Measurements from ENCODE around the gene CSNK1A1L.

The CSNK1A1L gene

DNA sequence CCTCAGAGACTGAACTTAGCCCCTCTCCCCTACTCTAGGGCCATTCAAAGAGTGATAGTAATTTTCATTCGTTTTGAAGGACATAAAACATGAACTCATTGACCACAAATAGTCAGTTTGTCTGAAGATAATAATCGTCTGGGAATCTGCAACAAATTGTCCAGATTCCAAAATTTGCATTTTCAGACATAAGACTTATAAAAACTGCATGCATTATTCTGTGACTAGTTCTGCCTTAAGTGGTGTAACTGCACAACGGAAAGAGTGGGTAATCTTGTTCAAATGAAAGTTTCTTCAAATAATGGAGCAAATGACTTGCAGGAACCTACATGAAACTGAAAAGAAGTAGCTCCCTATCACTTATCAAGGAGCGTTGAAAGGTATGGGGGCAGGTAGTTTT is 8.4 kb downstream of the CSNK1A1L start:
- TF ChIP-seq, protein P1, sequence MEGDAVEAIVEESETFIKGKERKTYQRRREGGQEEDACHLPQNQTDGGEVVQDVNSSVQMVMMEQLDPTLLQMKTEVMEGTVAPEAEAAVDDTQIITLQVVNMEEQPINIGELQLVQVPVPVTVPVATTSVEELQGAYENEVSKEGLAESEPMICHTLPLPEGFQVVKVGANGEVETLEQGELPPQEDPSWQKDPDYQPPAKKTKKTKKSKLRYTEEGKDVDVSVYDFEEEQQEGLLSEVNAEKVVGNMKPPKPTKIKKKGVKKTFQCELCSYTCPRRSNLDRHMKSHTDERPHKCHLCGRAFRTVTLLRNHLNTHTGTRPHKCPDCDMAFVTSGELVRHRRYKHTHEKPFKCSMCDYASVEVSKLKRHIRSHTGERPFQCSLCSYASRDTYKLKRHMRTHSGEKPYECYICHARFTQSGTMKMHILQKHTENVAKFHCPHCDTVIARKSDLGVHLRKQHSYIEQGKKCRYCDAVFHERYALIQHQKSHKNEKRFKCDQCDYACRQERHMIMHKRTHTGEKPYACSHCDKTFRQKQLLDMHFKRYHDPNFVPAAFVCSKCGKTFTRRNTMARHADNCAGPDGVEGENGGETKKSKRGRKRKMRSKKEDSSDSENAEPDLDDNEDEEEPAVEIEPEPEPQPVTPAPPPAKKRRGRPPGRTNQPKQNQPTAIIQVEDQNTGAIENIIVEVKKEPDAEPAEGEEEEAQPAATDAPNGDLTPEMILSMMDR (IDR thresholded peaks at IDR 0.05; ENCODE audit: low read depth, low read length): no peak
- no peak overlapping the region for H3K4me3 ChIP-seq (ENCODE audit: low read depth, low read length)

DNA sequence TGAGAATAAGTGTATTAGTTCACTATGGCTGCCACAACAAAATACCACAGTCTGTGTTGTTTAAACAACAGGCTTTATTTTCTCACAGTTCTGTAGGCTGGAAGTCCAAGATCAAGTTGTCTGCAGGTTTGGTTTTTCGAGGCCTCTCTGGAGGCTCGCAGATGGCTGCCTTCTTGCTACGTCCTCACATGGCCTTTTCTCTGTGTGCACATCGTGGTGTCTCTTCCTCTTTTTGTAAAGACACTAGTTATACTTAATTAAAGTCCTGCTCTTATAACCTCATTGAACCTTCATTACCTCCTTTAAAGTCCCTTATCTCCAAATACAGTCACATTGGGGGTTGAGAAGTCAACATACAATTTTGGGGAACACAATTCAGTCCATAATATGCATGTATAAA is 10.6 kb downstream of the CSNK1A1L start:
- TF ChIP-seq, protein P1 (IDR thresholded peaks at IDR 0.05; ENCODE audit: low read depth, low read length): no peak
- no peak overlapping the region for H3K4me3 ChIP-seq (ENCODE audit: low read depth, low read length)

DNA sequence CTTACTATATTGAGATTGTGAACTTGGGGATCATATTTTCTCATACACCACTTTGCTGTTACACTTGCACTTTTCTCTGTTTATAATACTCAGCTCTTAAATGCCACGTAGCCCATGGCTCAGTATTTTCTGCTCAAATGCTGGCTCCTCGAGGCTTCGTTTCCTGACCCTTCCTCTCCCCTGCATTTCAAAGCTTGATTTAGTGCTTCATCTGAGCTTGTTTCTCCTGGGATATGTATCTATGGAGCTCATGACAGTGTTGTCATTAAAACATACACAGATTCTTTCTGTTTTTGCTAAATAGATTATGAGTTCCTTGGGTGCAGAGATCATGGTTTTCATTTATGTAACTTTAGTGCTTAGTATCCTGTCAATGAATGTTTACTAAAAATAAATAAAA is 11.4 kb downstream of the CSNK1A1L start:
- TF ChIP-seq, protein P1 (IDR thresholded peaks at IDR 0.05; ENCODE audit: low read depth, low read length): no peak
- no peak overlapping the region for H3K4me3 ChIP-seq (ENCODE audit: low read depth, low read length)

DNA sequence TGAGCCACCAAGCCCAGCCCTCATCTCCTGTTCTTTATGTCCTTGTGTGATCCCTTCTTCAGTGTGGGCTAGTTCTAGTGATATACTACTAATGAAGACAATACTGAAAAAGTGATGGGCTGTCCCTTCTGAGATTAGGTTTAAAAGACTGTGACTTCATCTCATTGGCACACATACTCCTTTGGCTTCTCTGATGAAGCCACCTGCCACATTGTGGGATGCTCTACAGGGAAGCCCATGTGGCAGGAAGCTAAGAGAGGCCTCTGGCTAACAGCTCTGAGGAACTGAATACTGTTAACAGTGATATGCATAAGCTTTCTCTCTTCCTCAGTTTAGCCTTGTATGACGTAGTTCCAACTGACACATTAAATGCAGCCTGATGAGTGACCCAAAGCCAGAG is 13.6 kb downstream of the CSNK1A1L start:
- H3K4me3 ChIP-seq (ENCODE audit: low read depth, low read length): no peak overlapping the region
- TF ChIP-seq, protein P1 (IDR thresholded peaks at IDR 0.05; ENCODE audit: low read depth, low read length): no peak

DNA sequence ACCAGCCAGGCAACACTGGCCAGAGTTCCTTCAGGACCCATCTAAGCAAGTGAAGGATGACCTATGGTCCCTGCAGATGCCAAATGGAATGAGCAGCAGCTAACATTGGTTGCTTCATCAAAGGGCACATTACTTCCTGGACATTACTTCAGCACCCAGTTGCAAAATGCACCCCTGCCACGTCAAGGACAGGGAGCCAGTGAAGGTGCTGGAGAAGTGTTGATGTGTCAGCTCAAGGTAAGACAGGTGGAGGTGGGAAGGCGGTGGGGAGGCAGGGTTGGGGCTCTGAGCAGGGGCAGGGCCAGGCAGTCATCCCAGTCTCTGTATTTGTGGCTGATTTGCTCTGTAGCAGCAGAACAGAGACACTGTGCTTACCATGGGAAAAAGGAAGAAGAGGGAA is 14.6 kb downstream of the CSNK1A1L start:
- TF ChIP-seq, protein P1 (IDR thresholded peaks at IDR 0.05; ENCODE audit: low read depth, low read length): no peak
- no peak overlapping the region for H3K4me3 ChIP-seq (ENCODE audit: low read depth, low read length)

DNA sequence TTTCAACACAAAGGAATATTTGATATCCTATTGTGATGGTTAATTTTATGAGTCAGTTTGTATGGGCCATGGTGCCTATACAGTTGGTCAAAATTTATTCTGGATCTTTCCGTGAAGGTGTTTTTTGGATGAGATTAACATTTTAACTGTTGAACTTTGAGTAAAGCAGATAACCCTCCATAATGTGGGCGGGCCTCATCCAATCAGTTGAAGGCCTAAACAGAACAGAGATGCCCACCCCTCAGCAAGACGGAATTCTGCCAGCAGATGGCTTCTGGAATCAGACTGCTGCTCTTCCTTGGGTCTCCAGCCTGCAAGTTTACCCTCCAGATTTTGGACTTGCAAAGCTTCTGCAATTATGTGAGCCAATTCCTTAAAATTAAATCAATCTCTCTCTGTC is 16.0 kb downstream of the CSNK1A1L start:
- TF ChIP-seq, protein P1 (IDR thresholded peaks at IDR 0.05; ENCODE audit: low read depth, low read length): no peak
- no peak overlapping the region for H3K4me3 ChIP-seq (ENCODE audit: low read depth, low read length)

DNA sequence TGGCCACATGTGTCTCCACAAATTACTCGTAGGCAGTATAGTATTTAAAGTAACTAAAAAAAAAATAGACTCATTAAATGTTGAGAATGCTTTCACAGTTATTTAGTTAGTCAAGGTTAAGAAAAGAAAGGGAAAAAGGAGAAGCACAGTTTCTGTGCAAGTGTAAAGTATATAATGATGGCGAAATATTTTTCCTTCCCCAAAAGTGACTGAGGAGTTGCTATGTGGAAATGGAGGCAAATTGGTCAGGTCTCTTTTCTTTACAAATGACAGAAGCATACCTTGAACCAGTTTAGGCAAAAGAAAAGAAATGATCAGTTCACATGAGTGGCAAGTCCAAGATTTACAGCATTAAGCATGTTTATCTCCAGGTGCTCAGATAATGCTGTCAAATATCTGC is 18.0 kb downstream of the CSNK1A1L start:
- TF ChIP-seq, protein P1 (IDR thresholded peaks at IDR 0.05; ENCODE audit: low read depth, low read length): no peak

More for the DNA sequence above, 18.0 kb downstream of the CSNK1A1L start:
- H3K4me3 ChIP-seq (ENCODE audit: low read depth, low read length): no peak overlapping the region
